SU-DHL-6 (cell line): Measurements from ENCODE around the gene SLC39A11.

ENCODE experiments used
- H2AFZ ChIP-seq: fragments of 200-600 bp; sonication (generic); 2 replicates; pipeline ENCODE4 v1.6.1; 2014; ENCODE audit warnings: low read depth, mild to moderate bottlenecking, moderate library complexity, mixed read lengths, antibody characterized with exemption, low read length; ENCODE audit not compliant: severe bottlenecking
- H3F3A ChIP-seq: fragments of 200-600 bp; shearing (Covaris generic); 2 replicates; pipeline ENCODE4 v1.6.0; 2016; ENCODE audit warnings: antibody characterized with exemption, mild to moderate bottlenecking; ENCODE audit not compliant: insufficient read depth
- H3K27ac ChIP-seq: fragments of 200-600 bp; sonication (generic); 2 replicates; pipeline ENCODE4 v1.5.1; 2016; ENCODE audit warnings: low read depth, mild to moderate bottlenecking, low read length, moderate library complexity, mixed read lengths
- H3K27me3 ChIP-seq: fragments of 200-600 bp; sonication (generic), shearing (Covaris generic); 2 replicates; pipeline ENCODE4 v1.6.0; 2014; ENCODE audit warnings: mild to moderate bottlenecking, low read length
- H3K36me3 ChIP-seq: fragments of 200-600 bp; sonication (generic); 2 replicates; pipeline ENCODE4 v1.6.1; 2014; ENCODE audit warnings: mild to moderate bottlenecking, low read length, mixed read lengths
- H3K4me2 ChIP-seq: fragments of 300-600, 200-600 bp; shearing (Covaris generic), sonication (generic); 2 replicates; pipeline ENCODE4 v1.6.0; 2014; ENCODE audit warnings: low read length, low read depth, mild to moderate bottlenecking; ENCODE audit not compliant: poor library complexity, severe bottlenecking
- H3K4me3 ChIP-seq: fragments of 200-600 bp; sonication (generic); 2 replicates; pipeline ENCODE4 v1.5.1; 2014; ENCODE audit warnings: antibody characterized with exemption, low read length, mild to moderate bottlenecking, mixed read lengths; ENCODE audit not compliant: insufficient read depth, poor library complexity, severe bottlenecking
- H3K79me2 ChIP-seq: fragments of 200-600 bp; sonication (generic); 2 replicates; pipeline ENCODE4 v1.6.1; 2014; ENCODE audit warnings: mild to moderate bottlenecking, low read length, moderate library complexity; ENCODE audit not compliant: insufficient read depth
- H3K9ac ChIP-seq: fragments of 200-600 bp; sonication (generic); 2 replicates; pipeline ENCODE4 v1.7.0; 2014; ENCODE audit warnings: mild to moderate bottlenecking, low read length
- H3K9me2 ChIP-seq: fragments of 200-600 bp; sonication (generic); replicated peaks from 2 replicates; pipeline ENCODE4 v1.6.1; 2014; ENCODE audit warnings: low read length; ENCODE audit not compliant: insufficient read depth
- H3K9me3 ChIP-seq: fragments of 200-600 bp; sonication (generic); 2 replicates; pipeline ENCODE4 v1.6.1; 2014; ENCODE audit warnings: low read length, mixed read lengths; ENCODE audit not compliant: insufficient read depth
- H4K20me1 ChIP-seq: fragments of 200-600 bp; sonication (generic); 2 replicates; pipeline ENCODE4 v1.6.1; 2014; ENCODE audit warnings: low read depth, mild to moderate bottlenecking, antibody characterized with exemption, low read length, moderate library complexity, mixed read lengths
- CTCF ChIP-seq: fragments of 200-600 bp; sonication (generic); IDR thresholded peaks from one replicate; pipeline ENCODE4 v1.5.1; 2017; ENCODE audit warnings: antibody characterized with exemption, mild to moderate bottlenecking, low read length, moderate library complexity; ENCODE audit not compliant: insufficient read depth, poor library complexity, severe bottlenecking
- EZH2phosphoT487 ChIP-seq: fragments of 200-600 bp; sonication (generic), shearing (Covaris generic); conservative IDR thresholded peaks from 2 replicates; pipeline ENCODE4 v1.6.1; 2018; ENCODE audit warnings: mild to moderate bottlenecking, antibody characterized with exemption, low read length, moderate library complexity, mixed read lengths

The SLC39A11 gene

GRCh38 chr17:72863526-72864211, 228.8 kb downstream of the SLC39A11 start:
- Histone ChIP-seq H3K9me2 (no peaks in the 10 kb centered on the region), H3K9me3 (no peaks in the 10 kb centered on the region), H3K4me2 (no peak overlapping the region), H3K9ac (no peak overlapping the region), H3F3A (no peaks in the 10 kb centered on the region), H3K27ac (no peak overlapping the region), H3K27me3 (no peaks in the 10 kb centered on the region), H2AFZ (no peak overlapping the region), H4K20me1 (no peaks in the 10 kb centered on the region), H3K79me2 (no peaks in the 10 kb centered on the region), H3K36me3 (no peaks in the 10 kb centered on the region), H3K4me3 (no peak overlapping the region)
- TF ChIP-seq CTCF (no peak), EZH2phosphoT487 (no peak)

GRCh38 chr17:72862276-72862999, 230.1 kb downstream of the SLC39A11 start:
- no peaks in the 10 kb centered on the region for H3K9me3 ChIP-seq
- H3K4me2 ChIP-seq = no peak overlapping the region
- H3K27ac ChIP-seq = no peak overlapping the region
- no peaks in the 10 kb centered on the region for H3K79me2 ChIP-seq
- no peaks in the 10 kb centered on the region for H3K9me2 ChIP-seq
- H2AFZ ChIP-seq = no peak overlapping the region
- no peaks in the 10 kb centered on the region for H3K36me3 ChIP-seq
- H3F3A ChIP-seq = no peaks in the 10 kb centered on the region
- H3K9ac ChIP-seq = no peak overlapping the region
- no peaks in the 10 kb centered on the region for H4K20me1 ChIP-seq
- TF ChIP-seq CTCF (no peak), EZH2phosphoT487 (no peak)
- H3K27me3 ChIP-seq = no peaks in the 10 kb centered on the region
- no peak overlapping the region for H3K4me3 ChIP-seq

GRCh38 chr17:72861811-72862210, 230.7 kb downstream of the SLC39A11 start:
- TF ChIP-seq CTCF (no peak), EZH2phosphoT487 (no peak)
- no peaks in the 10 kb centered on the region for H3K27me3 ChIP-seq
- H3K36me3 ChIP-seq = no peaks in the 10 kb centered on the region
- no peak overlapping the region for H2AFZ ChIP-seq
- H3K4me2 ChIP-seq = no peak overlapping the region
- no peaks in the 10 kb centered on the region for H4K20me1 ChIP-seq
- no peak overlapping the region for H3K4me3 ChIP-seq
- no peak overlapping the region for H3K9ac ChIP-seq
- H3K9me3 ChIP-seq = no peaks in the 10 kb centered on the region
- H3K79me2 ChIP-seq = no peaks in the 10 kb centered on the region
- H3K9me2 ChIP-seq = no peaks in the 10 kb centered on the region
- no peak overlapping the region for H3K27ac ChIP-seq
- no peaks in the 10 kb centered on the region for H3F3A ChIP-seq
